ENCODE results near the gene LBHD2. TPM values are rescaled to one million over a fixed set of nuclear protein-coding genes. Genes with fewer than 3 reads are reported as not detected.
"Not testable (repeated sequence)": the region's sequence is repeated elsewhere in the genome, so short reads cannot be mapped to it uniquely, and the experiment has no call there.

The LBHD2 gene
- not detected for total RNA-seq

DNA sequence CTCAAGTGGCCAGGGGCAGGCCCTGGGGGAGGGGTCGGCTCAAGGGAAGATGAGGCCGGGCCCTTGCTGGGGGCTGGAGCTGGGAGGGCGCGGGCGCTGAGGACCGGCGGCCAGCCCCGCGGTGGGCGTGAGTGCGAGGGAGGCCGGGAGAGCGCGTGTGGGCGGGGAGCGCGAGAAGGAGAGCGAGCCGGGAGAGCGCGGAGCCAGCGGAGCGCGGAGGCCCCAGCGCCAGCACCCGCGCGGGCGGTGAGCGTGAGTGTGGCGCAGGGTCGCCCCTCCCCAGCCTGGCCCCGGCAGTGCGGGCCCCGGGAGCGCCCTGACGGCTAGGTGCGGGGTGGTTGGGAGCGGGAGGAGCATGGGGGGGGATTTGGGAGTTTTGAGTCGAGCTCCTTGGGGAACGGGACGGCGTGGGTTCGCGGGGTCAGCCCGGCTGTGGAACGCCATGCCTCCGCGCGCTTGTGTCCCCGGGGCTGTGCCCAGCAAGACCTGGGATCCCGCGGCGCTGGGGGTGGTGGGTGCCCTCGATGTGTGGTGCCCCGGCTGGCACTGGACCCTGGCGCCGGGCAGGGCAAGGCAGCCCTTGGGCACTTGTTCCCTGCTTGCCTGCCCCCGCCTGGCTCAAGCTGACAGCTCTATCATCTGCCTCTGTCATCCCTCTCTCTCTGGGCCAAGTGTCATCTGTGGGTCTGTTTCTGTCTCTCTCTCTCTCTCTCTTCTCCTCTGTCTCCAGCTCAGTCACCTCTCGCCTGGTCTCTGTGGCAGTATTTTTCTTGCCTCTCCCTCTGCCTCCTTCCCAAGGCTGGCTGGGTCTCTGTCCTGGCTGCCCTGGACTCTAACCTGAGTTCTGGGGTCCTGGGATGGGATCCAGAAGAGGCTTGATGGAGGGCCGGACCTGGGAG, at the start of gene LBHD2:
Gene LBHD2 (plus strand): TSS at position 190 of the 899 bp plus-strand sequence. CDS start 1,803 bp downstream, outside the sequence.
- DNase-seq = peak in 1 of 4 donors; percentile 8
- Histone ChIP-seq H3K27ac (no peak within 1 kb of the TSS), H3K36me3 (replicated peaks in 1 of 2; ENCODE audit: insufficient read depth in 1 of 2, low read depth in 2 of 2) (no peaks in the 10 kb centered on the region), H3K4me3 (no peak within 1 kb of the TSS), H3K4me1 (no peaks in the 10 kb centered on the region), H3K27me3 (peaks cover 0 to 9% of the 10 kb centered on the region in 2 donors), H3K9me3 (no peaks in the 10 kb centered on the region)
- TF ChIP-seq, protein P1, sequence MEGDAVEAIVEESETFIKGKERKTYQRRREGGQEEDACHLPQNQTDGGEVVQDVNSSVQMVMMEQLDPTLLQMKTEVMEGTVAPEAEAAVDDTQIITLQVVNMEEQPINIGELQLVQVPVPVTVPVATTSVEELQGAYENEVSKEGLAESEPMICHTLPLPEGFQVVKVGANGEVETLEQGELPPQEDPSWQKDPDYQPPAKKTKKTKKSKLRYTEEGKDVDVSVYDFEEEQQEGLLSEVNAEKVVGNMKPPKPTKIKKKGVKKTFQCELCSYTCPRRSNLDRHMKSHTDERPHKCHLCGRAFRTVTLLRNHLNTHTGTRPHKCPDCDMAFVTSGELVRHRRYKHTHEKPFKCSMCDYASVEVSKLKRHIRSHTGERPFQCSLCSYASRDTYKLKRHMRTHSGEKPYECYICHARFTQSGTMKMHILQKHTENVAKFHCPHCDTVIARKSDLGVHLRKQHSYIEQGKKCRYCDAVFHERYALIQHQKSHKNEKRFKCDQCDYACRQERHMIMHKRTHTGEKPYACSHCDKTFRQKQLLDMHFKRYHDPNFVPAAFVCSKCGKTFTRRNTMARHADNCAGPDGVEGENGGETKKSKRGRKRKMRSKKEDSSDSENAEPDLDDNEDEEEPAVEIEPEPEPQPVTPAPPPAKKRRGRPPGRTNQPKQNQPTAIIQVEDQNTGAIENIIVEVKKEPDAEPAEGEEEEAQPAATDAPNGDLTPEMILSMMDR (IDR thresholded peaks at IDR 0.05) = no peak
- TF ChIP-seq POLR2A (IDR thresholded peaks at IDR 0.05) = no peak
- intact Hi-C loops (cut with DNase I) = no loop called here
- 17 to 43% methylated on average over 8 to 59 of the region's 61 CpGs for WGBS, 2 donors
- peak; percentile 38 for ATAC-seq

DNA sequence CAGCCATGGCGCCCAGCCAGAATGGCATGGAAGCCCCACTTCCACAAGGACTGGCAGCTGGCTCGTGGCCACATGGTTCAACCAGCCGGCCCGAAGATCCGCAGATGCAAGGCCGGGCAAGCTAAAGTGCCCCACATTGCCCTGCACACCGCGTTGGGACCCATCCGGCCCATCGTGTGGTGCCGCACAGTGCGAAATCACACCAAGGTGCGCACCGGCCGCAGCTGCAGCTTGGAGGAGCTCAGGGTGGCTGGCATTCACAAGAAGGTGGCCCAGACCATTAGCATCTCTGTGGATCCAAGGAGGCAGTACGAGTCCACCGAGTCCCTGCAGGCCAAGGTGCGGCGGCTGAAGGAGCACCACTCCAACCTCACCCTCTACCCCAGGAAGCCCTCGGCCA, 42.5 kb upstream of the LBHD2 start:
- H3K4me1 ChIP-seq = peaks cover 30% of the 10 kb centered on the region
- intact Hi-C loops (cut with DNase I) = no loop called here
- no peaks in the 10 kb centered on the region for H3K27me3 ChIP-seq
- TF ChIP-seq, protein P1 (IDR thresholded peaks at IDR 0.05) = no peak
- TF ChIP-seq POLR2A (IDR thresholded peaks at IDR 0.05) = no peak
- DNase-seq (no peak), ATAC-seq (no peak)
- H3K9me3 ChIP-seq = no peaks in the 10 kb centered on the region
- 86 to 97% methylated on average over 6 to 20 of the region's 20 CpGs for WGBS, 2 donors
- no peak overlapping the region for H3K27ac ChIP-seq
- H3K36me3 ChIP-seq (replicated peaks in 1 of 2; ENCODE audit: insufficient read depth in 1 of 2, low read depth in 2 of 2) = no peaks in the 10 kb centered on the region
- no peak overlapping the region for H3K4me3 ChIP-seq

DNA sequence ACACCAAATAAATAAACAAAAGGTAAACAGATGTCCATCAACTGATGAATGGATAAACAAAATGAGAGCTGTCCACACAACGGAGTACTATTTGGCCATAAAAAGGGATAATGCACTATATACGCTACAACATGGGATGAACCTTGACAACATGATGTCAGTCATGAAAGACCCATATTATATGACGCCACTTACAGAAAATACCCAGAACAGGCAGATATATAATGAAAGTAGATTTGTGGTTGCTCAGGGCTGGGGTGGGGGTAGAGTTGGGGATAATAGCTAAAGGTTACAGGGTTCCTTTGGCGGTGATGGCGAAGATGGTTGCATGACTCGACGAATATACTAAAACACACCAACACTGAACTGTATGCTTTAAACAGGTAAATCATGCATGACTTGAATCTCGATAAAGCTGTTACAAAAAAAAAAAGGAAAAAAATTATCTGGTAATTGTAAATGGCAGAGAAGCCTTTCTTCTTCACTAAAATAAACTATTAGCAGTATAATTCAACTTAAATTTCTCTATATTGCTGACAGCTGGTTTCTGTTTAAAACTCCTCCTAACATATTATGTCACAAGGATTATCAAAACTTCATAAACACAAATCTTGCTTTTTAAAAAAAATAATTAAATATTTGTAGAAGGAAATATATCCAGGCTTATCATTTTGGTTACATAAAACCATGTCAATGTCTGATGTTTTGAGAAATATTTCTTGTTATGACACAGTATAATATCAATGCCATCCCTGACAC, 40.6 kb upstream of the LBHD2 start:
- H3K9me3 ChIP-seq = no peaks in the 10 kb centered on the region
- H3K4me1 ChIP-seq = peaks cover 33% of the 10 kb centered on the region
- no peak for TF ChIP-seq POLR2A (IDR thresholded peaks at IDR 0.05)
- TF ChIP-seq, protein P1 (IDR thresholded peaks at IDR 0.05) = no peak
- DNase-seq (no peak), ATAC-seq (no peak)
- no peak overlapping the region for H3K27ac ChIP-seq
- no peak overlapping the region for H3K4me3 ChIP-seq
- no peaks in the 10 kb centered on the region for H3K36me3 ChIP-seq (replicated peaks in 1 of 2; ENCODE audit: insufficient read depth in 1 of 2, low read depth in 2 of 2)
- intact Hi-C loops (cut with DNase I) = no loop called here
- 90% methylated on average over 8 of the region's 8 CpGs for WGBS, 2 donors
- H3K27me3 ChIP-seq = no peaks in the 10 kb centered on the region

DNA sequence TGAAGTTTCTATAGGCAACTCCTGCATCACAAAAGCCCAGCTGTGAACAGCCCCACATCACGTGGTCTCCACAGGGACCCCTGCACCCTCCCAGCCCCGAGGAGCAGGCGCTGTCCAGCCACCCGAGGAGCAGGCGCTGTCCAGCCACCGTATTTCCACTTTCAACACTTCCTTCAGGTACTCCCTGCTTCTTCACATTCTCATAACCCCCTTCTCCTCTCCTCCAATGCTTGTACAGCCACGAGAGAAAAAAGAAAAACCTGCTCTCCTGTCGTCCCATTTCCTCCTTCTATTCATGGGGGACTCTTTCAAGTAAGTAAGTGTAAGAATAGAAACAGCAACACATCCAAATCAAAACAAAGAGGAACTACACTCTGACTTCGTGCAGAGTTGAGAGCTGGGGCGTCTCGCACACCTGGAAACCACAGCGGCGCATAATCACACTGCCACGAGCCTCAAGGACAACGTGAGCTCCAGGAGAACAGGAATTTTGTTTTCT, 38.6 kb upstream of the LBHD2 start:
- Histone ChIP-seq H3K9me3 (no peaks in the 10 kb centered on the region), H3K4me1 (peaks cover 41% of the 10 kb centered on the region), H3K4me3 (no peak overlapping the region), H3K36me3 (replicated peaks in 1 of 2; ENCODE audit: insufficient read depth in 1 of 2, low read depth in 2 of 2) (no peaks in the 10 kb centered on the region), H3K27me3 (no peaks in the 10 kb centered on the region), H3K27ac (peak overlapping the region in 2 of 4 donors; percentile 25 to 59)
- WGBS, 2 donors = 8 to 11% methylated on average over 15 of the region's 15 CpGs
- TF ChIP-seq POLR2A (IDR thresholded peaks at IDR 0.05) = no peak
- TF ChIP-seq, protein P1 (IDR thresholded peaks at IDR 0.05) = no peak
- ATAC-seq (peak; percentile 56), DNase-seq (peak in 1 of 4 donors; percentile 52)
- intact Hi-C loops (cut with DNase I) = no loop called here

DNA sequence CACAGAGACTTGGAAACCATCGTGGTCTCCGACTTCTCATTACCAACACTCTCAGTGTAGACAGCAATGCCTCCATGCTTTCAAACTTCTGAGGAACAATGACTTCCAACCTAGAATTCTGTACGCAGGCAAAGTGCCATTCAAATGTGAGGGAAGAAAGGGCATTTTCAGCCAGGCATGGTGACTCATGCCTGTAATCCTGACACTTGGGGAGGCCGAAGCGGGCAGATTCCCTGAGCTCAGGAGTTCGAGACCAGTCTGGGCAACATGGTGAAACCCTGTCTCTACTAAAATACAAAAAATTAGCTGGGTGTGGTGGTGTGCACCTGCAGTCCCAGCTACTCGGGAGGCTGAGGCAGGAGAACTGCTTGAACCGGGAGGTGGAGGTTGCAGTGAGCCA, 36.6 kb upstream of the LBHD2 start:
- H3K9me3 ChIP-seq; ATAC-seq; intact Hi-C loops (cut with DNase I); H3K4me3 ChIP-seq; H3K27ac ChIP-seq; DNase-seq; H3K36me3 ChIP-seq (replicated peaks in 1 of 2; ENCODE audit: insufficient read depth in 1 of 2, low read depth in 2 of 2); H3K27me3 ChIP-seq: not testable (repeated sequence)
- H3K4me1 ChIP-seq = peaks cover 54% of the 10 kb centered on the region
- WGBS, 2 donors = 93 to 96% methylated on average over 7 to 8 of the region's 8 CpGs
